ENCODE measurements around the gene LIN52. TPM values are rescaled to one million over a fixed set of nuclear protein-coding genes. Genes with fewer than 3 reads are reported as not detected.

LIN52 gene
- total and polyA plus RNA-seq, 2 of the 13 experiments (the other 11 are each of a cell fraction or from before 2014, with no cell fraction given) = 11.4 to 23.3 TPM

- TF ChIP-seq TFDP1 (CRISPR knock-in tag; IDR thresholded peaks at IDR 0.05; ENCODE audit: borderline replicate concordance) (peak; percentile 60; the same call in 1 of the 2 replicates), PLSCR1 (CRISPR knock-in tag; IDR thresholded peaks at IDR 0.05; ENCODE audit: borderline replicate concordance) (no peak), PITX1 (CRISPR knock-in tag; IDR thresholded peaks at IDR 0.05) (peak; percentile 38; the same call in 1 of the 2 replicates), MYC (CRISPR knock-in tag; IDR thresholded peaks at IDR 0.05; ENCODE audit: borderline replicate concordance) (no peak), POLR2AphosphoS5 (IDR thresholded peaks at IDR 0.05; ENCODE audit: low read depth, low read length) (no peak), CREB3 (CRISPR knock-in tag; IDR thresholded peaks at IDR 0.05) (no peak), ZSCAN29 (CRISPR knock-in tag; conservative IDR thresholded peaks at IDR 0.05) (no peak), CREBL2 (CRISPR knock-in tag; IDR thresholded peaks at IDR 0.05; ENCODE audit: borderline replicate concordance) (no peak), NRL (CRISPR knock-in tag; IDR thresholded peaks at IDR 0.05; ENCODE audit: borderline replicate concordance) (no peak), ZNF607 (CRISPR knock-in tag; IDR thresholded peaks at IDR 0.05; ENCODE audit: borderline replicate concordance) (no peak), TP53 (CRISPR knock-in tag; conservative IDR thresholded peaks at IDR 0.05) (no peak), ZNF768 (CRISPR knock-in tag; IDR thresholded peaks at IDR 0.05) (peak; percentile 99), ZNF414 (CRISPR knock-in tag; IDR thresholded peaks at IDR 0.05) (no peak), CENPT (CRISPR knock-in tag; IDR thresholded peaks at IDR 0.05; ENCODE audit: low read depth) (no peak), HNRNPL (IDR thresholded peaks at IDR 0.05; ENCODE audit: low read depth, low read length) (no peak), CBFB (CRISPR knock-in tag; IDR thresholded peaks at IDR 0.05) (peak; percentile 51; the same call in 1 of the 2 replicates), CTCF (CRISPR knock-in tag; IDR thresholded peaks at IDR 0.05) (peak; percentile 94), SRF (IDR thresholded peaks at IDR 0.05; ENCODE audit: low read depth, low read length) (no peak), ERF (CRISPR knock-in tag; IDR thresholded peaks at IDR 0.05) (no peak), SP4 (CRISPR knock-in tag; IDR thresholded peaks at IDR 0.05) (peak; percentile 51; the same call in 1 of the 2 replicates), ZNF180 (CRISPR knock-in tag; IDR thresholded peaks at IDR 0.05; ENCODE audit: borderline replicate concordance, low read depth) (no peak), ZNF10 (CRISPR knock-in tag; IDR thresholded peaks at IDR 0.05; ENCODE audit: borderline replicate concordance, low read depth) (no peak), NCOA2 (CRISPR knock-in tag; IDR thresholded peaks at IDR 0.05) (no peak), ZIK1 (CRISPR knock-in tag; IDR thresholded peaks at IDR 0.05; ENCODE audit: borderline replicate concordance, low read depth) (no peak), STAG1 (CRISPR knock-in tag; IDR thresholded peaks at IDR 0.05) (peak; percentile 60)
Measured at GRCh38 chr14:74217672-74218448, 133.1 kb downstream of the LIN52 start (continued).

Measured in HepG2 (cell line).